ENCODE results near the gene PDSS2. TPM values are rescaled to one million over a fixed set of nuclear protein-coding genes. Genes with fewer than 3 reads are reported as not detected.

PDSS2 gene
- total RNA-seq, 1 experiment from 2014 or later: 17.7 TPM

GRCh38 chr6:107340881-107341280 is 118.5 kb downstream of the PDSS2 start:
- ChIA-PET CTCF (no interaction called here), POLR2A (no interaction called here)
- no peaks in the 10 kb centered on the region for H3K36me3 ChIP-seq (ENCODE audit: control insufficient read depth, insufficient read depth, low read length)
- in situ Hi-C loops (cut with HindIII; ENCODE audit: low pct_unique_long_range_greater_than_20kb, low sequenced_read_pairs): no loop called here
- DNase-seq (ENCODE audit: low read depth, low spot score) (no peak), ATAC-seq (no peak)
- no peaks in the 10 kb centered on the region for H3K27me3 ChIP-seq (ENCODE audit: control insufficient read depth, insufficient read depth, low read length)
- no peaks in the 10 kb centered on the region for H3K4me1 ChIP-seq (ENCODE audit: control insufficient read depth, insufficient read depth, low read length)
- H3K27ac ChIP-seq (ENCODE audit: low read length): no peak overlapping the region
- H3K4me3 ChIP-seq (ENCODE audit: low read depth in 2 of 2, low read length in 2 of 2): no peak overlapping the region
- H3K9me3 ChIP-seq (ENCODE audit: control insufficient read depth, insufficient read depth, low read depth, low read length): no peaks in the 10 kb centered on the region
- BruUV-seq (replicated peaks): no TSS peak
- intact Hi-C loops (cut with micrococcal nuclease; ENCODE audit: unreplicated experiment): no loop called here
- TF ChIP-seq POLR2AphosphoS5 (IDR thresholded peaks at IDR 0.05; ENCODE audit: low read depth, low read length) (no peak), TCF7L2 (IDR thresholded peaks at IDR 0.05; ENCODE audit: low read depth, low read length) (no peak), CTCF (IDR thresholded peaks at IDR 0.05) (no peak), REST (IDR thresholded peaks at IDR 0.05; ENCODE audit: insufficient read depth in 1 of 2, low read depth in 2 of 2, low read length in 1 of 2) (no peak), SIN3A (IDR thresholded peaks at IDR 0.05; ENCODE audit: borderline replicate concordance, insufficient read depth, low read depth, low read length) (no peak)

GRCh38 chr6:107337191-107337741 is 122.1 kb downstream of the PDSS2 start:
- Histone ChIP-seq H3K4me1 (ENCODE audit: control insufficient read depth, insufficient read depth, low read length) (no peaks in the 10 kb centered on the region), H3K9me3 (ENCODE audit: control insufficient read depth, insufficient read depth, low read depth, low read length) (no peaks in the 10 kb centered on the region), H3K36me3 (ENCODE audit: control insufficient read depth, insufficient read depth, low read length) (no peaks in the 10 kb centered on the region), H3K27me3 (ENCODE audit: control insufficient read depth, insufficient read depth, low read length) (no peaks in the 10 kb centered on the region), H3K4me3 (ENCODE audit: low read depth in 2 of 2, low read length in 2 of 2) (no peak overlapping the region), H3K27ac (ENCODE audit: low read length) (no peak overlapping the region)
- ChIA-PET POLR2A (no interaction called here), CTCF (no interaction called here)
- in situ Hi-C loops (cut with HindIII; ENCODE audit: low pct_unique_long_range_greater_than_20kb, low sequenced_read_pairs): no loop called here
- TF ChIP-seq SIN3A (IDR thresholded peaks at IDR 0.05; ENCODE audit: borderline replicate concordance, insufficient read depth, low read depth, low read length) (no peak), POLR2AphosphoS5 (IDR thresholded peaks at IDR 0.05; ENCODE audit: low read depth, low read length) (no peak), TCF7L2 (IDR thresholded peaks at IDR 0.05; ENCODE audit: low read depth, low read length) (no peak), CTCF (IDR thresholded peaks at IDR 0.05) (no peak), REST (IDR thresholded peaks at IDR 0.05; ENCODE audit: insufficient read depth in 1 of 2, low read depth in 2 of 2, low read length in 1 of 2) (no peak)
- DNase-seq (ENCODE audit: low read depth, low spot score): no peak
- no TSS peak for BruUV-seq (replicated peaks)
- intact Hi-C loops (cut with micrococcal nuclease; ENCODE audit: unreplicated experiment): no loop called here
- no peak for ATAC-seq

Measured in Panc1 (cell line).